SK-N-SH treated with all-trans-retinoic acid at 6 μM for 48 hours (cell line): ENCODE results near the gene CEBPA.

Experiments used
- ATAC-seq: fragments of 200-7000 bp; cut with Tn5 transposase; 3 replicates; pipeline ENCODE4 v1.9.1; 2020; ENCODE audit warnings: mild to moderate bottlenecking, moderate library complexity
- BACH2 ChIP-seq: fragments of 250-450 bp; sonication (Bioruptor Pico); IDR thresholded peaks from 2 replicates; pipeline ENCODE4 v1.9.0; 2021; ENCODE audit warnings: mild to moderate bottlenecking, borderline replicate concordance
- CSDC2 ChIP-seq: fragments of 250-450 bp; sonication (Bioruptor Pico); IDR thresholded peaks from 2 replicates; pipeline ENCODE4 v1.5.0; 2020; ENCODE audit warnings: mild to moderate bottlenecking, moderate library complexity
- ESRRG ChIP-seq: fragments of 250-450 bp; sonication (Bioruptor Pico); IDR thresholded peaks from 2 replicates; pipeline ENCODE4 v1.6.1; 2021; ENCODE audit warnings: mild to moderate bottlenecking
- GLIS3 ChIP-seq: fragments of 250-450 bp; sonication (Bioruptor Pico); IDR thresholded peaks from 2 replicates; pipeline ENCODE4 v1.5.0; 2020; ENCODE audit warnings: mild to moderate bottlenecking, moderate library complexity
- ISL1 ChIP-seq: fragments of 250-450 bp; sonication (Bioruptor Pico); IDR thresholded peaks from 2 replicates; pipeline ENCODE4 v2.1.2; 2022; ENCODE audit warnings: mild to moderate bottlenecking, moderate library complexity
- OSR1 ChIP-seq: fragments of 250-450 bp; sonication (Bioruptor Pico); IDR thresholded peaks from 2 replicates; pipeline ENCODE4 v1.8.0; 2022; ENCODE audit warnings: moderate library complexity, mild to moderate bottlenecking, inconsistent platforms
- PPARA ChIP-seq: fragments of 250-450 bp; sonication (Bioruptor Pico); IDR thresholded peaks from 2 replicates; pipeline ENCODE4 v1.5.0; 2020; ENCODE audit warnings: mild to moderate bottlenecking, borderline replicate concordance
- RARB ChIP-seq: fragments of 250-450 bp; sonication (Bioruptor Pico); IDR thresholded peaks from 2 replicates; pipeline ENCODE4 v1.8.0; 2021; ENCODE audit warnings: mild to moderate bottlenecking, moderate library complexity
- TOX ChIP-seq: fragments of 250-450 bp; sonication (Bioruptor Pico); IDR thresholded peaks from 2 replicates; pipeline ENCODE4 v1.8.0; 2021; ENCODE audit warnings: mild to moderate bottlenecking, moderate library complexity, borderline replicate concordance
- ZC3H10 ChIP-seq: fragments of 250-450 bp; sonication (Bioruptor Pico); IDR thresholded peaks from 2 replicates; pipeline ENCODE4 v1.5.1; 2021; ENCODE audit warnings: mild to moderate bottlenecking, moderate library complexity
- ZFP3 ChIP-seq: fragments of 250-450 bp; sonication (Bioruptor Pico); IDR thresholded peaks from 2 replicates; pipeline ENCODE4 v1.5.0; 2020; ENCODE audit warnings: mild to moderate bottlenecking, moderate library complexity
- ZFP30 ChIP-seq: fragments of 450-650 bp; formaldehyde crosslinking; IDR thresholded peaks from 2 replicates; pipeline ENCODE4 v1.5.0; 2022; ENCODE audit warnings: mild to moderate bottlenecking, moderate library complexity
- ZNF565 ChIP-seq: fragments of 450-650 bp; formaldehyde crosslinking; conservative IDR thresholded peaks from 2 replicates; pipeline ENCODE4 v1.5.0; 2020; ENCODE audit warnings: low read depth, mild to moderate bottlenecking, moderate library complexity
- ZNF70 ChIP-seq: fragments of 450-650 bp; formaldehyde crosslinking; IDR thresholded peaks from 2 replicates; pipeline ENCODE4 v1.5.0; 2020; ENCODE audit warnings: mild to moderate bottlenecking, moderate library complexity
- ZNF8 ChIP-seq: fragments of 450-650 bp; formaldehyde crosslinking; IDR thresholded peaks from 2 replicates; pipeline ENCODE4 v1.5.0; 2020; ENCODE audit warnings: mild to moderate bottlenecking, moderate library complexity
- TF ChIP-seq, protein P1 (sequence below): fragments of 250-450 bp; sonication (Bioruptor Pico); IDR thresholded peaks from 2 replicates; pipeline ENCODE4 v1.5.0; 2020; ENCODE audit warnings: mild to moderate bottlenecking, moderate library complexity
- TF ChIP-seq, protein P2 (sequence below): fragments of 250-450 bp; sonication (Bioruptor Pico); IDR thresholded peaks from 2 replicates; pipeline ENCODE4 v1.8.0; 2020; ENCODE audit warnings: mild to moderate bottlenecking, moderate library complexity, borderline replicate concordance
- TF ChIP-seq, protein P3 (sequence below): fragments of 250-450 bp; sonication (Bioruptor Pico); IDR thresholded peaks from 2 replicates; pipeline ENCODE4 v1.8.0; 2021; ENCODE audit warnings: low read depth, mild to moderate bottlenecking, moderate library complexity, borderline replicate concordance
- TF ChIP-seq, protein P4 (sequence below): fragments of 250-450 bp; sonication (Bioruptor Pico); IDR thresholded peaks from 2 replicates; pipeline ENCODE4 v1.5.1; 2020; ENCODE audit warnings: low read depth, mild to moderate bottlenecking, moderate library complexity
- TF ChIP-seq, protein P5 (sequence below): fragments of 250-450 bp; sonication (Bioruptor Pico); IDR thresholded peaks from 2 replicates; pipeline ENCODE4 v1.5.1; 2021; ENCODE audit warnings: mild to moderate bottlenecking, moderate library complexity

Gene CEBPA

DNA sequence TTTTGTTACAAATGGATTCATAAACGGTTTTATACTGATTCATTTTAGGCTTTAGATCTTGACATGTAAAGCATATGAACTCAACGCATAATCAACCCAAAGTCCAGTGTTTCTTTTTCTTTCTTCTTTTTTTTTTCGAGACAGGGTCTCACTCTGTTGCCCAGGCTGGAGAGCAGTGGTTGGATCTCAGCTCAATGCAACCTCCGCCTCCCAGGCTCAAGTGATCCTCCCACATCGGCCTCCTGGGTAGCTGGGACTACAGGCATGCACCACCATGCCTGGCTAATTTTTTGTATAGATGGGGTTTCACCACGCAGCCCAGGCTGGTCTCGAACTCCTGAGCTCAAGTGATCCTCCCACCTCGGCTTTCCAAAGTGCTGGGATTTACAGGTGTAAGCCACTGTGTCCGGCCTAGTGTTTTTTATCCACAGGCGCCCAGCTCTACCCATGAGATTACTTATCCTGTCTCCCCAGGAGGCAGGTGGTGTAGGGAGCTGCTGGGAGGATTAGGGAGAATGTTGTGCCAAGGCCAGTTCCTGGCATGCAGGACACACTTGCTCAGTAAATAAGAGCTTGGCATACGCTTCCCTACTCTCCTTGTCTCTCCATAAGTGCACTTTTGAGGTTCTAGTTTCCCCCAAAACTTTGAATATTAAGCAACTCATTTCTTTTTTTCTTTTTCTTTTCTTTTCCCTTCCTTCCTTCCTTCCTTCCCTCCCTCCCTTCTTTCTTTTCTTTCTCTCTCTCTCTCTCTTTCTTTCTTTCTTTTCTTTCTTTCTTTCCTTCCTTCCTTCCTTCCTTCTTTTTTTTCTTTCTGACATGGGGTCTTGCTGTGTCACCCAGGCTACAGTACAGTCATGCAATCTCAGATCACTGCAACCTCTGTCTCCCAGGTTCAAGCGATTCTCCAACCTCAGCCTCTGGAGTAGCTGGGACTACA is 4.8 kb upstream of the CEBPA start:
- ATAC-seq: no peak
- TF ChIP-seq ZFP3 (CRISPR knock-in tag) (no peak), CSDC2 (CRISPR knock-in tag) (no peak), PPARA (CRISPR knock-in tag) (no peak), RARB (CRISPR knock-in tag) (no peak), ZNF70 (CRISPR knock-in tag) (no peak), GLIS3 (no peak)
- TF ChIP-seq, protein P1, sequence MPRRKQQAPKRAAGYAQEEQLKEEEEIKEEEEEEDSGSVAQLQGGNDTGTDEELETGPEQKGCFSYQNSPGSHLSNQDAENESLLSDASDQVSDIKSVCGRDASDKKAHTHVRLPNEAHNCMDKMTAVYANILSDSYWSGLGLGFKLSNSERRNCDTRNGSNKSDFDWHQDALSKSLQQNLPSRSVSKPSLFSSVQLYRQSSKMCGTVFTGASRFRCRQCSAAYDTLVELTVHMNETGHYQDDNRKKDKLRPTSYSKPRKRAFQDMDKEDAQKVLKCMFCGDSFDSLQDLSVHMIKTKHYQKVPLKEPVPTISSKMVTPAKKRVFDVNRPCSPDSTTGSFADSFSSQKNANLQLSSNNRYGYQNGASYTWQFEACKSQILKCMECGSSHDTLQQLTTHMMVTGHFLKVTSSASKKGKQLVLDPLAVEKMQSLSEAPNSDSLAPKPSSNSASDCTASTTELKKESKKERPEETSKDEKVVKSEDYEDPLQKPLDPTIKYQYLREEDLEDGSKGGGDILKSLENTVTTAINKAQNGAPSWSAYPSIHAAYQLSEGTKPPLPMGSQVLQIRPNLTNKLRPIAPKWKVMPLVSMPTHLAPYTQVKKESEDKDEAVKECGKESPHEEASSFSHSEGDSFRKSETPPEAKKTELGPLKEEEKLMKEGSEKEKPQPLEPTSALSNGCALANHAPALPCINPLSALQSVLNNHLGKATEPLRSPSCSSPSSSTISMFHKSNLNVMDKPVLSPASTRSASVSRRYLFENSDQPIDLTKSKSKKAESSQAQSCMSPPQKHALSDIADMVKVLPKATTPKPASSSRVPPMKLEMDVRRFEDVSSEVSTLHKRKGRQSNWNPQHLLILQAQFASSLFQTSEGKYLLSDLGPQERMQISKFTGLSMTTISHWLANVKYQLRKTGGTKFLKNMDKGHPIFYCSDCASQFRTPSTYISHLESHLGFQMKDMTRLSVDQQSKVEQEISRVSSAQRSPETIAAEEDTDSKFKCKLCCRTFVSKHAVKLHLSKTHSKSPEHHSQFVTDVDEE (CRISPR knock-in tag): no peak
- TF ChIP-seq, all 23 proteins: peak for 0

DNA sequence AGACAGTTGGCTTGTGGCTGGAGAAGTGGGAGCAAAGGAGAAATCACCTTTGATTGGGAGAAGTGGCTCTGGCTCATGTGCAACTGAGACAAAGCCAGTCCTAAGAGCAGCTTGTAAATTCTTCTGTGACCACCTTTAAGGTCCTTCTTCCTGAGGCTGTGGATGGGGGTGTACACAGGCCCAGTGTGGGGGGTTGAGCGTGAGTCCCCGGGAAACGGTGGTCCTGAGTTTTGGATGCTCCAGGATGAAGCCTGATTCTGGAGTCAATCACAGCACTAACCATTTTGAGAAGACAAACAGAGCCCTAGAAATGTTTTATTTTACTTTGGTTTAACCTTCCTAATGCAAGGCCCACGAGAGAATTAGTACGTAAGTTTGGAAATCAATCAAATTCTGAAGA is 3.9 kb upstream of the CEBPA start:
- ATAC-seq: no peak
- TF ChIP-seq OSR1 (CRISPR knock-in tag) (no peak), TOX (no peak), BACH2 (no peak), ZNF70 (CRISPR knock-in tag) (no peak), ZC3H10 (CRISPR knock-in tag) (no peak), CSDC2 (CRISPR knock-in tag) (no peak), ESRRG (CRISPR knock-in tag) (no peak), ZFP30 (CRISPR knock-in tag) (no peak), ZNF8 (CRISPR knock-in tag) (no peak), ISL1 (CRISPR knock-in tag) (no peak), ZNF565 (CRISPR knock-in tag) (no peak)
- TF ChIP-seq, protein P2, sequence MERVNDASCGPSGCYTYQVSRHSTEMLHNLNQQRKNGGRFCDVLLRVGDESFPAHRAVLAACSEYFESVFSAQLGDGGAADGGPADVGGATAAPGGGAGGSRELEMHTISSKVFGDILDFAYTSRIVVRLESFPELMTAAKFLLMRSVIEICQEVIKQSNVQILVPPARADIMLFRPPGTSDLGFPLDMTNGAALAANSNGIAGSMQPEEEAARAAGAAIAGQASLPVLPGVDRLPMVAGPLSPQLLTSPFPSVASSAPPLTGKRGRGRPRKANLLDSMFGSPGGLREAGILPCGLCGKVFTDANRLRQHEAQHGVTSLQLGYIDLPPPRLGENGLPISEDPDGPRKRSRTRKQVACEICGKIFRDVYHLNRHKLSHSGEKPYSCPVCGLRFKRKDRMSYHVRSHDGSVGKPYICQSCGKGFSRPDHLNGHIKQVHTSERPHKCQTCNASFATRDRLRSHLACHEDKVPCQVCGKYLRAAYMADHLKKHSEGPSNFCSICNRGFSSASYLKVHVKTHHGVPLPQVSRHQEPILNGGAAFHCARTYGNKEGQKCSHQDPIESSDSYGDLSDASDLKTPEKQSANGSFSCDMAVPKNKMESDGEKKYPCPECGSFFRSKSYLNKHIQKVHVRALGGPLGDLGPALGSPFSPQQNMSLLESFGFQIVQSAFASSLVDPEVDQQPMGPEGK (CRISPR knock-in tag): no peak
- TF ChIP-seq, protein P3, sequence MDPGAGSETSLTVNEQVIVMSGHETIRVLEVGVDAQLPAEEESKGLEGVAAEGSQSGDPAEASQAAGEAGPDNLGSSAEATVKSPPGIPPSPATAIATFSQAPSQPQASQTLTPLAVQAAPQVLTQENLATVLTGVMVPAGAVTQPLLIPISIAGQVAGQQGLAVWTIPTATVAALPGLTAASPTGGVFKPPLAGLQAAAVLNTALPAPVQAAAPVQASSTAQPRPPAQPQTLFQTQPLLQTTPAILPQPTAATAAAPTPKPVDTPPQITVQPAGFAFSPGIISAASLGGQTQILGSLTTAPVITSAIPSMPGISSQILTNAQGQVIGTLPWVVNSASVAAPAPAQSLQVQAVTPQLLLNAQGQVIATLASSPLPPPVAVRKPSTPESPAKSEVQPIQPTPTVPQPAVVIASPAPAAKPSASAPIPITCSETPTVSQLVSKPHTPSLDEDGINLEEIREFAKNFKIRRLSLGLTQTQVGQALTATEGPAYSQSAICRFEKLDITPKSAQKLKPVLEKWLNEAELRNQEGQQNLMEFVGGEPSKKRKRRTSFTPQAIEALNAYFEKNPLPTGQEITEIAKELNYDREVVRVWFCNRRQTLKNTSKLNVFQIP (CRISPR knock-in tag): no peak
- TF ChIP-seq, protein P4, sequence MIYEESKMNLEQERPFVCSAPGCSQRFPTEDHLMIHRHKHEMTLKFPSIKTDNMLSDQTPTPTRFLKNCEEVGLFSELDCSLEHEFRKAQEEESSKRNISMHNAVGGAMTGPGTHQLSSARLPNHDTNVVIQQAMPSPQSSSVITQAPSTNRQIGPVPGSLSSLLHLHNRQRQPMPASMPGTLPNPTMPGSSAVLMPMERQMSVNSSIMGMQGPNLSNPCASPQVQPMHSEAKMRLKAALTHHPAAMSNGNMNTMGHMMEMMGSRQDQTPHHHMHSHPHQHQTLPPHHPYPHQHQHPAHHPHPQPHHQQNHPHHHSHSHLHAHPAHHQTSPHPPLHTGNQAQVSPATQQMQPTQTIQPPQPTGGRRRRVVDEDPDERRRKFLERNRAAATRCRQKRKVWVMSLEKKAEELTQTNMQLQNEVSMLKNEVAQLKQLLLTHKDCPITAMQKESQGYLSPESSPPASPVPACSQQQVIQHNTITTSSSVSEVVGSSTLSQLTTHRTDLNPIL (CRISPR knock-in tag): no peak
- TF ChIP-seq, protein P1 (CRISPR knock-in tag): no peak
- TF ChIP-seq, protein P5, sequence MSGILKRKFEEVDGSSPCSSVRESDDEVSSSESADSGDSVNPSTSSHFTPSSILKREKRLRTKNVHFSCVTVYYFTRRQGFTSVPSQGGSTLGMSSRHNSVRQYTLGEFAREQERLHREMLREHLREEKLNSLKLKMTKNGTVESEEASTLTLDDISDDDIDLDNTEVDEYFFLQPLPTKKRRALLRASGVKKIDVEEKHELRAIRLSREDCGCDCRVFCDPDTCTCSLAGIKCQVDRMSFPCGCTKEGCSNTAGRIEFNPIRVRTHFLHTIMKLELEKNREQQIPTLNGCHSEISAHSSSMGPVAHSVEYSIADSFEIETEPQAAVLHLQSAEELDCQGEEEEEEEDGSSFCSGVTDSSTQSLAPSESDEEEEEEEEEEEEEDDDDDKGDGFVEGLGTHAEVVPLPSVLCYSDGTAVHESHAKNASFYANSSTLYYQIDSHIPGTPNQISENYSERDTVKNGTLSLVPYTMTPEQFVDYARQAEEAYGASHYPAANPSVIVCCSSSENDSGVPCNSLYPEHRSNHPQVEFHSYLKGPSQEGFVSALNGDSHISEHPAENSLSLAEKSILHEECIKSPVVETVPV (CRISPR knock-in tag): no peak
- TF ChIP-seq, all 23 proteins: peak for 0
